GM12801 (cell line): Measurements from ENCODE around the gene EEF2.

ENCODE experiments used
- CTCF ChIP-seq: IDR thresholded peaks from one replicate; pipeline ENCODE4 v1.5.1; 2011; ENCODE audit warnings: control low read depth; ENCODE audit not compliant: insufficient read length; ENCODE audit errors: extremely low read depth

Gene EEF2

GRCh38 chr19:3954107-3954506, 31.2 kb downstream of the EEF2 start:
- TF ChIP-seq CTCF = no peak

GRCh38 chr19:3950871-3951861, 34.1 kb downstream of the EEF2 start:
- no peak for TF ChIP-seq CTCF

GRCh38 chr19:3949997-3950859, 35.0 kb downstream of the EEF2 start:
- TF ChIP-seq CTCF = no peak

- TF ChIP-seq CTCF = no peak
Measured at GRCh38 chr19:3949294-3949693, 36.0 kb downstream of the EEF2 start.

GRCh38 chr19:3945838-3946237, 39.4 kb downstream of the EEF2 start:
- no peak for TF ChIP-seq CTCF

- TF ChIP-seq CTCF = no peak
Measured at GRCh38 chr19:3944018-3944721, 41.1 kb downstream of the EEF2 start.
